ENCODE data around the gene ABCC4. TPM values are rescaled to one million over a fixed set of nuclear protein-coding genes. Genes with fewer than 3 reads are reported as not detected.

Gene ABCC4
- total RNA-seq, 2 experiments from 2014 or later = 5.7 to 6.1 TPM

DNA sequence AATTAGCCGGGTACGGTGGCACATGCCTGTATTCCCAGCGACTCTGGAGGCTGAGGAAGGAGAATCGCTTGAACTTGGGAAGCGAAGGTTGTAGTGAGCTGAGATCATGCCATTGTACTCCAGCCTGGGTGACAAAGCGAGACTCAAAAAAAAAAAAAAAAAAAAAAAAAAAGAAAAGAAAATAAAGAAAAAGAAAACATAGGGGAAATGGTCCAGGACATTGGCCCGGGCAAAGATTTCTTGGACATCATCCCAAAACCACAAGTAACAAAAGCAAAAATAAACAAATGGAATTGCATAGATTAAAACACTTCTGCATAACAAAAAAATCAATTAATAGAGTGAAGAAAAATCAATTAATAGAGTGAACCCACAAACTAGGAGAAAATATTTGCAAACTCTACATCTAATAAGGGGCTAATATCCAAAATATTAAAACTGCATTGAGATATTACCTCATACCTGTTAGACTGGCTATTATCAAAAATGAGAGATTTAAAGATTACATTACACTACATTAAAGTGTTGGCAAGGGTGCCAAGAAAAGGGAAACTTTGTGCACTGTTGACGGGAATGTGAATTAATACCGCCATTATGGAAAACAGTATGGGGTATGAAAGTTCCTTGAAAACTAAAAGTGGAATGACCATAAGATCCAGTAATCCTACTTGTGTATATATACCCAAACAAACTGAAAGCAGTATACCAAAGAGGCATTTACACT lies 18.5 kb upstream of the ABCC4 start:
- no peak overlapping the region for H3K4me3 Mint-ChIP-seq
- ChIA-PET POLR2A (no interaction called here), CTCF (no interaction called here)
- ATAC-seq (no peak), DNase-seq (no peak)
- H3K27ac Mint-ChIP-seq = no peak overlapping the region
- no peaks in the 10 kb centered on the region for H3K9me3 Mint-ChIP-seq (ENCODE audit: insufficient read depth)
- H3K27me3 Mint-ChIP-seq (ENCODE audit: low read depth) = no peaks in the 10 kb centered on the region
- H3K4me1 Mint-ChIP-seq (ENCODE audit: low read depth) = no peaks in the 10 kb centered on the region
- no peaks in the 10 kb centered on the region for H3K36me3 Mint-ChIP-seq (ENCODE audit: low read depth)

DNA sequence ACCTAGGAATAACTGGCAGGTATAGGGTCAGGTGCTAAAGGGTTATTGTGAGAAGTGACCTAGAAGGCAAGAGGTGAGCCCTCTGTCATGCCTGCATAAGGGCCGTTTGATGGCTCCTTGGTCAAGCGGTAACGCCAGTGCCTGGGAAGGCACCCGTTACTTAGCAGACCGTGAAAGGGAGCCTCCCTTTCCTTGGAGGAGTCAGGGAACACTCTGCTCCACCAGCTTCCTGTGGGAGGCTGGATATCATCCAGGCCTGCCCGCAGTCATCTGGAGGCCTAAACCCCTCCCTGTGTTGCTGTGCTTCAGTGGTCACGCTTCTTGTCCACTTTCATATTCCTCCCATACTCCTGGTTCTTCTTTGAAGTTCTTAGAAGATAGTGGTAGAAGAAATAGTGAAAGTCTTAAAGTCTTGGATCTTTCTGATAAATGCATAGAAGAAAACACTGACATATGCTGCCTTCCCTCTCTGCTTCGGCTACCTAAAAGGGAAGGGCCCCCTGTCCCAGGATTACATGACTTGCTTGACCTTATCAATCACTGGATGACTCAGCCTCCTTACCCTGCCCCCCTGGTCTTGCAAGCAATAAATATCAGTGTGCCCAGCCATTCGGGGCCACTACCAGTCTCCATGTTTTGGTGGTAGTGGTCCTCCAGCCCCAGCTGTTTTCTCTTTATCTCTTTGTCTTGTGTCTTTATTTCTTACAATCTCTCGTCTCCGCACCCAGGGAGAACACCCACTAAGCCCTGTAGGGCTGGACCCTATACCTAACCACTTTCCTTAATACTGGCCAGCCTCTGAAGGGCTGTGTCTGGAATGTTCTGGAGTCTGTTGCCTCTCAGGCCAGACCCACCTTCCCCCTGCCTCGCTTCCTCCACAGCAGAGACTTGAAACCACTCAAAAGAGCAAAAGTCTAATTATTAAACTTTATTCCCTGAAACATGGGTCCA lies 16.1 kb upstream of the ABCC4 start:
- CTCF ChIA-PET = no interaction called here
- no peak overlapping the region for H3K4me3 Mint-ChIP-seq
- no peak overlapping the region for H3K27ac Mint-ChIP-seq
- POLR2A ChIA-PET = no interaction called here
- H3K4me1 Mint-ChIP-seq (ENCODE audit: low read depth) = no peaks in the 10 kb centered on the region
- H3K27me3 Mint-ChIP-seq (ENCODE audit: low read depth) = no peaks in the 10 kb centered on the region
- H3K9me3 Mint-ChIP-seq (ENCODE audit: insufficient read depth) = no peaks in the 10 kb centered on the region
- DNase-seq = no peak
- no peak for ATAC-seq
- H3K36me3 Mint-ChIP-seq (ENCODE audit: low read depth) = no peaks in the 10 kb centered on the region

DNA sequence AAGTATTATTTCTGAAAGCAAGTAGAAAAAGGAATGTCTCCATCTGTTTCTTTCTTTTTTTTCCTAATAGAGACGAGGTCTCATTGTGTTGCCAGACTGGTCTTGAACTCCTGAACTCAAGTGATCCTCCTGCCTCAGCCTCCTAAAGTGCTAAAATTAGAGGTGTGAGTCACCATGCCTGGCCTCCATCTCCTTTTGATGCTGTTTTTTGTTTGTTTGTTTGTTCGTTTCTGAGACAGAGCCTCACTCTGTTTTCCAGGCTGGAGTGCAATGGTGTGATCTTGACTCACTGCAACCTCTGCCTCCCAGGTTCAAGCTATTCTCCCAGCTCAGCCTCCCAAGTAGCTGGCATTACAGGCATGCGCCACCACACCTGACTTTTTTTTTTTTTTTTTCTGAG lies 14.5 kb upstream of the ABCC4 start:
- Mint-ChIP-seq H3K4me1 (ENCODE audit: low read depth) (no peaks in the 10 kb centered on the region), H3K27me3 (ENCODE audit: low read depth) (no peaks in the 10 kb centered on the region), H3K36me3 (ENCODE audit: low read depth) (no peaks in the 10 kb centered on the region), H3K27ac (no peak overlapping the region), H3K9me3 (ENCODE audit: insufficient read depth) (no peaks in the 10 kb centered on the region), H3K4me3 (no peak overlapping the region)
- ATAC-seq (no peak), DNase-seq (no peak)
- ChIA-PET CTCF (no interaction called here), POLR2A (no interaction called here)

DNA sequence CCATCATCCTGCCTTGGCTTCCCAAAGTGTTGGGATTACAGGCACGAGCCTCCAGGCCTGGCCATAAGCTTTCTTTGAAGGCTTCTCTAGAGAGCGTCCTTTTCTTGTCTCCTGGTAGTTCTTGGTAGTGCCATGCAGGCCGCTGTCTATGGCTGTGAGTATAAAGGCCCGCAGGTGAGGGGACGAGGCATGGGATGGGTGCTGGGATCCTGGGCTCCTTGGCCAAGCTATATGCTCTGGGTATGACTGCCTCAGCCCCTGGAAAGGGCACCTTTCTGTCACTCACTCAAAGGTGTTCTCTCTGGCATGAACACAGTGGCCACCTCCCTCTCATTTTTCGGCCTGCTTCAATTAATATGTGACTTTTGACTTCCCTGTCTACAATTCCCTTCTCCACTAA lies 6.3 kb upstream of the ABCC4 start:
- ATAC-seq (no peak), DNase-seq (no peak)
- Mint-ChIP-seq H3K27ac (no peak overlapping the region), H3K27me3 (ENCODE audit: low read depth) (peaks cover 5% of the 10 kb centered on the region), H3K36me3 (ENCODE audit: low read depth) (no peaks in the 10 kb centered on the region), H3K4me3 (no peak overlapping the region), H3K4me1 (ENCODE audit: low read depth) (no peaks in the 10 kb centered on the region), H3K9me3 (ENCODE audit: insufficient read depth) (no peaks in the 10 kb centered on the region)
- ChIA-PET POLR2A (no interaction called here), CTCF (no interaction called here)

DNA sequence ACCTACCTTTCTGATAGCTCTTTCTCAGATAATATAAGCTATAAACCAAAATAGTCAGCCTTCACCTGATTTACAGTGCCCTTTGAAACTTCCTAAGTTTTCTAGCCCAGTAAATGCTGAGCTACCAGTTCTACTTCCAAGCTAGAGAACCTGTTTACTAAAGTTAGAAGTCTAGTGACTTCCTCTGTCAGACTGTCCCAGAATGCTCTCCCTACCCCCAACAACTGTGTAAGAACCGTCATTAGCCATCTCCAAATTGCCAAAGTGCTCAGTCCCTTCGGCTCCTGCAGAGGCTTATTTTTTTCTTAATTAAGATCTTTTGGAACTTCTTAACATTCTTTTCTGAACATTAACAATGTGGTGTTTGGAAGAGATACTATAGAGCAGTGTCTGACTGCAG lies 3.2 kb upstream of the ABCC4 start:
- no peak for DNase-seq
- peaks cover 9% of the 10 kb centered on the region for H3K27me3 Mint-ChIP-seq (ENCODE audit: low read depth)
- H3K36me3 Mint-ChIP-seq (ENCODE audit: low read depth) = no peaks in the 10 kb centered on the region
- no peak for ATAC-seq
- no peaks in the 10 kb centered on the region for H3K9me3 Mint-ChIP-seq (ENCODE audit: insufficient read depth)
- H3K27ac Mint-ChIP-seq = no peak overlapping the region
- H3K4me1 Mint-ChIP-seq (ENCODE audit: low read depth) = peaks cover 20% of the 10 kb centered on the region
- H3K4me3 Mint-ChIP-seq = no peak overlapping the region
- ChIA-PET POLR2A (interaction anchor here (0.6 kb wide), 1 partner anchor 73 kb away, joined by 3 read pairs; no protein-coding TSS in a partner anchor), CTCF (no interaction called here)

DNA sequence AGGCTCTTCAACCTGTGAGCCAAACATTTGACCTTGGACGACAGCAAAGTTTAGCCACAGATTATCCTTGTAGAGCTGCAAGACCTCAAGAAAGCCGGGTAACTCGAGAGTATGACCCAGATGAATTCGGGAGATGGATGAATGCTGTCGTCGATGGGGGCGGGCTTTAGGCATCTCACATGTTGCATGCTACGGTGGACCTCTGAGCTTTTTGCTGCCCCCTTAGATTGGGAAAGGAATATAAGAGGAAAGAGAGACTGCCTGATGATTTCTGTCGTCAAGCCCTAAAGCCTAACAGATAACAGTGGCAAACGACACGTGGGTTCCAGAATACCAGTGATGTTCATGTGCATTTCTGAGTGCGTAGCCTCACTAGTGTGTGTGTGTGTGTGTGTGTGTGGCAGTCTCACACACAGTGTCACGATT lies 730 bp upstream of the ABCC4 start:
- ChIA-PET CTCF (interaction anchor here (0.7 to 2.5 kb wide), 5 partner anchors 79 to 112 kb away, joined by 3 to 13 read pairs (median 3); no protein-coding TSS in a partner anchor), POLR2A (no interaction called here)
- DNase-seq (peak; percentile 23), ATAC-seq (no peak)
- Mint-ChIP-seq H3K27ac (no peak overlapping the region), H3K27me3 (ENCODE audit: low read depth) (peaks cover 9% of the 10 kb centered on the region), H3K9me3 (ENCODE audit: insufficient read depth) (no peaks in the 10 kb centered on the region), H3K36me3 (ENCODE audit: low read depth) (no peaks in the 10 kb centered on the region), H3K4me3 (peak overlapping the region; percentile 71), H3K4me1 (ENCODE audit: low read depth) (peaks cover 23% of the 10 kb centered on the region)

DNA sequence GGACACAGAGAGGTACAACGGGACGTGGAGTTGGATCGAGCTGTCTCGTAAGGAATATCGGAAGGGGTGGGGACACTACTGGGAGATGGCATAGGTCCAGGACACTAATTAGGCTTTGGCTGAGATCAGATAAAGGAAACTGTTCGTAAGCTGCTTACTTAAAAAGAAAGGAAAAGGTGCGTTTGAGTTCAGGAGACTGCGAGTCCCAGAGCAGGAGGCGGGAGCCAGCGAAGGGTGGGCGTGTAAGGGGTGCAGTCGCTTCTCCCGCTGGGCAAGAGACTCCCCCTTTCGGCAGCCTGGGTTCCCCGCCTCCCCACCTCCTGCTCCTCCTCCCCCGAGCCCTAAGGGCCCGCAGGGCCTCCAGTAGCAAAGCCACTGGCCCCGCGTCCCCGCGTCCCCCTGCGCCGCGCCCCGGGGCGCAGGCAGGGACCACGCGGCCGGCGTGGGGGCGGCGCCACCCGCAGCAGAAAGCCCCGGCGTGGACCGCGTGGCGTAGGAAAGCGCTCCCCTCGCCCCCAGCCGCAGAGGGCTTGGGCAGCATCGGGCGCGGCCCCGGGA lies 547 bp downstream of the ABCC4 start:
- Mint-ChIP-seq H3K27ac (peak overlapping the region; percentile 40), H3K4me3 (peak overlapping the region; percentile 76), H3K27me3 (ENCODE audit: low read depth) (peaks cover 9% of the 10 kb centered on the region), H3K4me1 (ENCODE audit: low read depth) (peaks cover 23% of the 10 kb centered on the region), H3K9me3 (ENCODE audit: insufficient read depth) (no peaks in the 10 kb centered on the region), H3K36me3 (ENCODE audit: low read depth) (no peaks in the 10 kb centered on the region)
- ATAC-seq = peak; percentile 69
- peak; percentile 64 for DNase-seq
- CTCF ChIA-PET = interaction anchor here (0.8 to 2.7 kb wide), 7 partner anchors 13 to 626 kb away, joined by 3 to 13 read pairs (median 3); no protein-coding TSS in a partner anchor
- POLR2A ChIA-PET = no interaction called here

DNA sequence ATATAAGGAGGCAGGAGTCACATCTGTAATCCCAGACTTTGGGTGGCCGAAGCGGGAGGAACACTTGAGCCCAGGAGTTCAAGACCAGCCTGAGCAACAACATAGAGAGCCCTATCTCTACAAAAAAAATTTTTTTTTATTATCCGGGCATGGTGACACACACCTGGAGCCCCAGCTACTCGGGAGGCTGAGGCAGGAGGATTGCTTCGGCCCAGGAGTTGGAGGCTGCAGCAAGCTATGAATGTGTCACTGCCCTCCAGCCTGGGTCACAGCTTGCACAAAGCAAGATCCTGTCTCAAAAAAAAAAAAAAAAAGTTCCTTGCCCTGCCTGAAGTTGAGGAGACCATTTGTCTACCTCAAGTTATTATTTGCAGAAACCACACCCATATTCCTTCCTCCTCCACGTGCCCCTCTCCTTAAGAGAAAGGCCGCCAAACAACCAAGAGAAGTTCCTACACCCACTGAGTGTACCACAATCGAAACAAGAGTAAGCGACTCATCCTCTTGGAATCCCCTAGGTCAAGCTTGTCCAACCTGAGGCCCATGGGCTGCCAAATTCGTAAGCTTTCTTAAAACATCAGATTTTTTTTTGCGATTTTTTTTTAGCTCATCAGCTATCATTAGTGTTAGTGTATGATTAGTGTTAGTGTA lies 2.2 kb downstream of the ABCC4 start:
- DNase-seq = no peak
- CTCF ChIA-PET = interaction anchor here (0.7 to 2.8 kb wide), 6 partner anchors 82 to 179 kb away, joined by 3 to 13 read pairs (median 4); no protein-coding TSS in a partner anchor

DNA sequence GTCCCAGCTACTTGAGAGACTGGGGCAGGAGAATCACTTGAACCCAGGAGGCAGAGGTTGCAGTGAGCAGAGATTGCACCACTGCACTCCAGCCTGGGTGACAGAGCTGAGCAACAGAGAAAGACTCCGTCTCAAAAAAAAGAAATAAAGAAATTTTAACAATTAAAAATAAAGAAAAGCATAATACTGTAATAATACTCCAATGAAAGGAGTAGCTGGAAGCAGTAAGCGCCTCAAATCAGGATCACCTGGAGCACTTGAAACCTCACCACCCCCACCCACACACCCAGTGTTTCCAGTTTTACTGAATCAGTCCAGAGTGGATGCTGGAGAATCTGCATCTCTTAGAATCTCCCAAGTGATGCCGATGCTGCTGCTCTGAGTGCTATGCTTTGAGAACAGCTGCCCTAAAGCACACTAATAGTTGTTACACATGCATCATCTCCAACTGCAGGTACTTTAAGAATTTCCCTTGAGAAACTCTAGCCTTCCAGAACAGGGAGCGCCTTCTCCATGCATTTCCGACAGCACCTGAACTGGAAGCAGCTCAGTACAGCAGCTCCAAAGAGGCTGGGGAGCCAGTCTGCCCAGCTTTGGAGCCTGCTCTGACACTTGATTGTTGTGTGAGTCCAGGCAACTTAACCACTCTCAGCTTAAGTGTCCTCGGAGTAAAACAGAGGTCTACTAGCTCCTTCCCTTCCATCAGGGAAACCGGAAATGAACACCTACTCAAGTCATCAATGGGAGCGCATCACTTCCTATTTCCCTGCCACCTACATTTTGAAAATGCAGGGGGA lies 2.9 kb downstream of the ABCC4 start:
- H3K4me1 Mint-ChIP-seq (ENCODE audit: low read depth) = peaks cover 23% of the 10 kb centered on the region
- ChIA-PET CTCF (interaction anchor here (0.7 to 2.8 kb wide), 6 partner anchors 82 to 110 kb away, joined by 3 to 15 read pairs (median 6); no protein-coding TSS in a partner anchor), POLR2A (no interaction called here)
- H3K9me3 Mint-ChIP-seq (ENCODE audit: insufficient read depth) = no peaks in the 10 kb centered on the region
- no peak overlapping the region for H3K4me3 Mint-ChIP-seq
- no peak for ATAC-seq
- no peaks in the 10 kb centered on the region for H3K36me3 Mint-ChIP-seq (ENCODE audit: low read depth)
- DNase-seq = no peak
- H3K27ac Mint-ChIP-seq = no peak overlapping the region
- H3K27me3 Mint-ChIP-seq (ENCODE audit: low read depth) = peaks cover 9% of the 10 kb centered on the region

More for the DNA sequence above, 2.2 kb downstream of the ABCC4 start:
- Mint-ChIP-seq H3K36me3 (ENCODE audit: low read depth) (no peaks in the 10 kb centered on the region), H3K9me3 (ENCODE audit: insufficient read depth) (no peaks in the 10 kb centered on the region), H3K27ac (no peak overlapping the region), H3K4me1 (ENCODE audit: low read depth) (peaks cover 23% of the 10 kb centered on the region), H3K27me3 (ENCODE audit: low read depth) (peaks cover 9% of the 10 kb centered on the region), H3K4me3 (peak overlapping the region; percentile 45)
- no peak for ATAC-seq
- POLR2A ChIA-PET = no interaction called here

DNA sequence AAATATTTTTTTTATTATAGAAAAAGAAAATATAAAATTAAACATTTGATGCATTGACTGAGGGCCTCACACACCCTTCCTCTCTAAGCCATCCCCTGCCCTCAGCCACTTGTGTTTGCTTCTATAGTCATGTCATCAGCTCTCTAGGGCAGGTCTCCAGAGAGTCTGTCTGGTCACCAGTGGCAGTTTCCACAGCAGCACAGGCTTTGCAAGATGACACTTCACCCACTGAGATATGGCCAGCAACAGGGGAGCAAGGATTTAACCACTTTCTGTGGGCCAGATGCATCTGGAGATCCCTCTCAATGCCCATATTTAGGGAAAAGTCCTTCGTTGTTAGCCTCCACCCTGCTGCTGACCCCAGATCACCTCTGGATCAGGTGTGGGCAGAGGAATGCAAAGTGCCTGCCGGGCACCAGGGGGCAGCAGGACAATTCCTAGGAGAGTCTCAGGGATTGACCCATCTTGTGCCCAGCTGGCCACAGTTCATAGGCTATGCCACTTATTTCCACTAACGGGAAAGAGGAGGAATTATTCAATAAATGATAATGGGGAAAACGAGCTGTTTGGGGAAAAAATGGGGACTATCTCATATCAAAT lies 4.8 kb downstream of the ABCC4 start:
- ATAC-seq (no peak), DNase-seq (peak; percentile 22)
- H3K27me3 Mint-ChIP-seq (ENCODE audit: low read depth) = no peaks in the 10 kb centered on the region
- H3K4me3 Mint-ChIP-seq = no peak overlapping the region
- H3K4me1 Mint-ChIP-seq (ENCODE audit: low read depth) = peaks cover 14% of the 10 kb centered on the region
- no peaks in the 10 kb centered on the region for H3K9me3 Mint-ChIP-seq (ENCODE audit: insufficient read depth)
- no peaks in the 10 kb centered on the region for H3K36me3 Mint-ChIP-seq (ENCODE audit: low read depth)
- H3K27ac Mint-ChIP-seq = no peak overlapping the region
- CTCF ChIA-PET = interaction anchor here (0.8 to 2.8 kb wide), 9 partner anchors 11 to 108 kb away, joined by 3 to 15 read pairs (median 5); no protein-coding TSS in a partner anchor
- POLR2A ChIA-PET = no interaction called here

All from activated CD8-positive, alpha-beta T cell treated with anti-CD3 and anti-CD28 coated beads, Interleukin-2, amount 10 ng/mL, durations not matched to agents 7 days and 5 days (primary cell).